NCI-H510A treated with DMSO at 0.1 percent for 48 hours (cell line): ENCODE data around the gene ATP1A4.

Experiments
- DNase-seq: peaks from one replicate; lab custom pipeline; 2025; lab: John Stamatoyannopoulos, UW

Gene ATP1A4

DNA sequence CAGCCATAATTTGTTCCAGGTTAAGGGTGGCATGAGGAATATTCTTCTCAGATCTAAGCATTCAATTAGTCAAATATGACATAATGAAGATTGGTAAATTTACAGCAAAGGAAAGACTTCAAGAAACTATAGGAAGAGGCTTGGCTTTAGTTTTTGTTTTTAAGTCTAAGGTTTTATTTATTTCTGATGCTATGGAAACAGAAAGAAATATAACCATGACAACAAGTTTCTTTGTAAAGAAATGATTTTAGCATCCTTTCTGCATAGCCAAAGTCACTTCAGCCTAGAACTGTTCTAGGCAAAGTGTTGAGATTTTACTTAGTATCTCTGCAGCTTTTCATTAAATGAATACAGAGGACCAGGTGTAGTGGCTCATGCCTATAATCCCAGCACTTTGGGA, 81.5 kb downstream of the ATP1A4 start:
- DNase-seq: no peak
